GM12878 (cell line): ENCODE results near the gene SNPH. TPM values are rescaled to one million over a fixed set of nuclear protein-coding genes. Genes with fewer than 3 reads are reported as not detected.

Experiments used
- ATAC-seq: fragments of 200-7000 bp; cut with Tn5 transposase; 3 replicates; pipeline ENCODE4 v1.9.1; 2020; ENCODE audit warnings: mild to moderate bottlenecking, moderate library complexity
- BruUV-seq: library from RNA; stranded (reverse); fragments of 400-500 nt; replicated peaks from 2 replicates; lab custom pipeline; 2021; lab: Mats Ljungman, UMichigan
- CTCF ChIA-PET: fragments of 300-600 bp; sonication (Branson Sonifier 250); formaldehyde crosslinking; extraction: SDS; loops from one replicate; lab custom pipeline; 2021; ENCODE audit warnings: inconsistent platforms; lab: Yijun Ruan, JAX
- POLR2A ChIA-PET: fragments of 350-600 bp; formaldehyde crosslinking; extraction: SDS; loops from one replicate; lab custom pipeline; 2021; ENCODE audit warnings: inconsistent platforms; lab: Charles Lee
- RAD21 ChIA-PET: fragments of 300-600 bp; sonication (Branson Sonifier 250); formaldehyde crosslinking; loops from one replicate; lab custom pipeline; 2023; ENCODE audit warnings: antibody characterized with exemption; ENCODE audit not compliant: unreplicated experiment; lab: Charles Lee
- SMC1A ChIA-PET: fragments of 300-600 bp; sonication (Branson Sonifier 250); formaldehyde crosslinking; loops from one replicate; lab custom pipeline; 2023; ENCODE audit not compliant: unreplicated experiment, uncharacterized antibody; lab: Charles Lee
- DNase-seq: peaks from one replicate; pipeline ENCODE4 v3.0.0-alpha.2; 2011; ENCODE audit warnings: low read depth, low spot score
- FAIRE-seq: peaks from 3 replicates; lab custom pipeline; 2011; peaks lifted over from hg19 to GRCh38; lab: Jason Lieb, UNC
- H2AFZ ChIP-seq: 2 replicates; pipeline ENCODE4 v1.6.0; 2011; ENCODE audit warnings: low read depth, low read length, control low read depth; ENCODE audit not compliant: control insufficient read depth
- H3K27ac ChIP-seq: 2 replicates; pipeline ENCODE4 v1.5.1; 2011; ENCODE audit warnings: control low read depth; ENCODE audit not compliant: control insufficient read depth, insufficient read depth
- H3K27me3 ChIP-seq, 2 experiments: replicated peaks in 1 of 2; 2 replicates each; pipeline versions ENCODE4 v1.6.0 to v1.6.1; 2011; ENCODE audit warnings: low read length in 1 of 2; ENCODE audit not compliant: control insufficient read depth in 2 of 2, insufficient read depth in 2 of 2
- H3K36me3 ChIP-seq, 2 experiments: 2 replicates each; pipeline ENCODE4 v1.5.1; 2011; ENCODE audit warnings: low read length in 1 of 2; ENCODE audit not compliant: control insufficient read depth in 2 of 2, insufficient read depth in 2 of 2
- H3K4me1 ChIP-seq: 2 replicates; pipeline ENCODE4 v1.6.1; 2011; ENCODE audit warnings: mild to moderate bottlenecking, low read length, moderate library complexity, mixed read lengths; ENCODE audit not compliant: control insufficient read depth, insufficient read depth
- H3K4me2 ChIP-seq: 2 replicates; pipeline ENCODE4 v1.6.0; 2011; ENCODE audit warnings: control low read depth; ENCODE audit not compliant: control insufficient read depth, insufficient read depth
- H3K4me3 ChIP-seq: fragments of 200-600 bp; sonication (generic); 2 replicates; pipeline ENCODE4 v1.5.1; 2016
- H3K79me2 ChIP-seq: 2 replicates; pipeline ENCODE4 v1.6.0; 2011; ENCODE audit warnings: low read length; ENCODE audit not compliant: control insufficient read depth, insufficient read depth
- H3K9ac ChIP-seq: 2 replicates; pipeline ENCODE4 v1.8.0; 2011; ENCODE audit warnings: low read length, control low read depth, mixed read lengths; ENCODE audit not compliant: control insufficient read depth, insufficient read depth
- H3K9me3 ChIP-seq: replicated peaks from 3 replicates; pipeline ENCODE4 v1.5.1; 2011; ENCODE audit warnings: mild to moderate bottlenecking, low read length; ENCODE audit not compliant: control insufficient read depth, insufficient read depth
- H4K20me1 ChIP-seq: 2 replicates; pipeline ENCODE4 v1.6.0; 2011; ENCODE audit not compliant: control insufficient read depth, insufficient read depth
- CBFB ChIP-seq: IDR thresholded peaks from 2 replicates; pipeline ENCODE4 v1.6.1; 2016; ENCODE audit warnings: antibody characterized with exemption, low read depth
- EED ChIP-seq: sonication (generic); IDR thresholded peaks from 2 replicates; pipeline ENCODE4 v1.6.1; 2016; ENCODE audit warnings: antibody characterized with exemption, low read depth
- FOS ChIP-seq: IDR thresholded peaks from 3 replicates; pipeline ENCODE4 v1.6.1; 2011; ENCODE audit warnings: borderline replicate concordance; ENCODE audit not compliant: insufficient read length; ENCODE audit errors: extremely low read depth
- KDM1A ChIP-seq: fragments of 200-600 bp; sonication (generic); IDR thresholded peaks from 2 replicates; pipeline ENCODE4 v1.6.1; 2016; ENCODE audit warnings: borderline replicate concordance
- MYC ChIP-seq: IDR thresholded peaks from 2 replicates; pipeline ENCODE4 v1.6.1; 2011; ENCODE audit warnings: mild to moderate bottlenecking, low read length, moderate library complexity, inconsistent platforms; ENCODE audit not compliant: insufficient read depth, insufficient replicate concordance, insufficient read length, severe bottlenecking
- NR2F1 ChIP-seq: fragments of 450-650 bp; conservative IDR thresholded peaks from 2 replicates; pipeline ENCODE4 v1.6.1; 2017; ENCODE audit warnings: mild to moderate bottlenecking
- PAX5 ChIP-seq: IDR thresholded peaks from 2 replicates; pipeline ENCODE4 v1.6.1; 2011; ENCODE audit warnings: low read depth, low read length, borderline replicate concordance
- PML ChIP-seq: IDR thresholded peaks from 2 replicates; pipeline ENCODE4 v1.6.1; 2012; ENCODE audit warnings: low read length, inconsistent platforms
- POLR2A ChIP-seq: IDR thresholded peaks from 2 replicates; pipeline ENCODE4 v1.6.1; 2011; ENCODE audit warnings: low read depth, mild to moderate bottlenecking, low read length
- POU2F2 ChIP-seq: IDR thresholded peaks from 3 replicates; pipeline ENCODE4 v1.6.1; 2011; ENCODE audit warnings: low read depth, mild to moderate bottlenecking, low read length, borderline replicate concordance
- RBBP5 ChIP-seq: fragments of 200-600 bp; sonication (generic); conservative IDR thresholded peaks from 2 replicates; pipeline ENCODE4 v1.6.1; 2016
- SIX5 ChIP-seq: IDR thresholded peaks from 2 replicates; pipeline ENCODE4 v1.6.1; 2011; ENCODE audit warnings: mild to moderate bottlenecking, low read depth, low read length, moderate library complexity; ENCODE audit not compliant: severe bottlenecking
- SP1 ChIP-seq: IDR thresholded peaks from one replicate; pipeline ENCODE4 v1.6.1; 2011; ENCODE audit warnings: low read depth, low read length
- SREBF2 ChIP-seq: IDR thresholded peaks from 2 replicates; pipeline ENCODE4 v1.6.1; 2012; ENCODE audit warnings: mild to moderate bottlenecking, low read length
- WGBS: methylation state at CpG from one replicate; pipeline ENCODE4 v1.1.6; 2016; ENCODE audit warnings: low lambda C conversion rate; ENCODE audit not compliant: insufficient replicate concordance, insufficient coverage; ENCODE audit errors: missing lambda C conversion rate; 5-methylcytosine and 5-hydroxymethylcytosine counted together
- in situ Hi-C: fragments of 300-500 bp; cut with MboI; formaldehyde crosslinking; loops from 9 replicates; pipeline ENCODE4 v1.14.3; 2018; ENCODE audit warnings: mixed read lengths
- intact Hi-C: fragments of 100-400 bp; cut with micrococcal nuclease; formaldehyde crosslinking; loops from one replicate; pipeline ENCODE4 v1.14.2; 2022; ENCODE audit not compliant: unreplicated experiment
- polyA plus RNA-seq, 11 experiments: library from polyadenylated mRNA; depleted of rRNA in 4 of 11; unstranded in 6 of 11; stranded (reverse) in 5 of 11; fragments of >200 nt; fragmentation: Nextera tagmentation in 4 of 11; fragmentation: Illumina TruSeq in 1 of 11; extraction: Ambion mirVana in 4 of 11; extraction: Trizol in 1 of 11; gene quantifications; 1 replicate in 1 of 11; 2 replicates in 10 of 11; pipeline versions ENCODE4 v1.2.1 to v1.2.3, GENCODE V29; 2011 to 2016; ENCODE audit warnings: inconsistent platforms in 2 of 11, missing spikeins in 2 of 11, low read depth in 1 of 11
- total RNA-seq, 4 experiments: library from RNA; depleted of rRNA in 3 of 4; stranded (reverse); fragments of >200 nt in 3 of 4; fragmentation: Illumina TruSeq in 1 of 4; extraction: Trizol in 1 of 4; gene quantifications; 2 replicates each; pipeline versions ENCODE4 v1.2.1 to v1.2.3, GENCODE V29; 2013 to 2021
- TF ChIP-seq, protein P1 (sequence below): fragments of 450-650 bp; IDR thresholded peaks from 2 replicates; pipeline ENCODE4 v1.6.1; 2016; ENCODE audit warnings: mild to moderate bottlenecking

Gene SNPH
- total and polyA plus RNA-seq, 10 of the 15 experiments (the other 5 are each of a cell fraction or from before 2014, with no cell fraction given), result 0.02 to 0.45 (median 0.34) TPM; not detected in 2

DNA sequence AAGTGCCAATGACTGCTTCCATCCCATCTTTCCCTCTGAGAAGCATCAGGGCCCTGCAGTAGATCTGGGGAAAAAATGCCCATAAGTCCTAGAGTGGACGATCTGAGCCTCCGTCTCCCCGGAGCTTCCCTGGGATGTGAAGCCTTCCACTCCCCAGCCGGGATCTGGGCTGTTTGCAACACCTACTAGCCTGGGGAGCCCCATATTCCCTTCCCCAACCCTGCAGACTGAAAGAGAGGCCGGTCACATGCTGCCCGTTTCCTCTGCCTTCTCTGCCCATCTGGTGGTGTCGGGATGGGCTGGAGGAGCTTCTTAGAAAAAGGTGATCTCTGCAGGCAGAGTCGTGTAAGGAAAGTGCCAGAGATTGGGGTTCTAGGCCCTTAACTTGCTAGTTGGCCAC, 1.1 kb downstream of the SNPH start (continued):
- no peak for TF ChIP-seq NR2F1

DNA sequence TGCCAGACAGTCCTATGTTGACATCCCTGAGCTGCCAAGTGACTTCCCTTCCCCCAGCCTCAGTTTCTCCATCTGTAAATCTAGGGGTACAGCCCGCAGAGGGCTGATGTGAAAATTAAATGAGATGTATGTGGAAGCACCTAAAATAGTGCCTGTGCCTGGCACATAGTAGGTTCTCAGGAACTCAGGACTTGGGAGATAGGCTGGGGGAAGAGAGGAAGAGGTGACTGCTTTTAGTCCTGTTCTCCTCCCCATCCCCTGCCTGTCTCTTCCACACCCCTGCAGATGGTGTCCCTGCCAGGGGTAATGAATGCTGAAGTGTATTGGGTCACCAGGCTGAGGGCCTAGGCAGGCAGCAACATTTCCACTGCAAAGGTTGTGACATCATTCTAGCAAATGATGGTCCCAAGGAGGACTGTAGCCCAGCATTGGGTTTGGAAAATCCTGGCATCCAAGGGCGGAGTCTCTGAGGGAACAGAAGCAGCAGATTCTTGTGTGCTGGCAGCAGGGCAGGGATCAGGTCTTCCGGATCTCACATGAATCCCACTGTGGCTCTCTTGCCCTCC, 1.8 kb downstream of the SNPH start:
- no peak for FAIRE-seq
- H3K36me3 ChIP-seq, result no peaks in the 10 kb centered on the region
- SMC1A ChIA-PET, result no interaction called here
- H3K9ac ChIP-seq, result no peak overlapping the region
- no peak overlapping the region for H2AFZ ChIP-seq
- intact Hi-C loops, result no loop called here
- CTCF ChIA-PET, result no interaction called here
- DNase-seq, result no peak
- H3K27ac ChIP-seq, result no peak overlapping the region
- no TSS peak for BruUV-seq
- H3K27me3 ChIP-seq, result peaks cover 3 to 10% of the 10 kb centered on the region in 2 experiments
- no peak overlapping the region for H3K4me2 ChIP-seq
- POLR2A ChIA-PET, result no interaction called here
- H3K4me3 ChIP-seq, result no peak overlapping the region
- RAD21 ChIA-PET, result no interaction called here
- TF ChIP-seq FOS, result no peak
- TF ChIP-seq, all 136 proteins: peak for 0
- 38% methylated on average over 3 of the region's 3 CpGs for WGBS
- ATAC-seq, result no peak
- no peaks in the 10 kb centered on the region for H3K79me2 ChIP-seq
- no peaks in the 10 kb centered on the region; the same call in 2 of the 3 replicates for H3K9me3 ChIP-seq
- in situ Hi-C loops, result no loop called here
- H3K4me1 ChIP-seq, result no peaks in the 10 kb centered on the region
- no peaks in the 10 kb centered on the region for H4K20me1 ChIP-seq

DNA sequence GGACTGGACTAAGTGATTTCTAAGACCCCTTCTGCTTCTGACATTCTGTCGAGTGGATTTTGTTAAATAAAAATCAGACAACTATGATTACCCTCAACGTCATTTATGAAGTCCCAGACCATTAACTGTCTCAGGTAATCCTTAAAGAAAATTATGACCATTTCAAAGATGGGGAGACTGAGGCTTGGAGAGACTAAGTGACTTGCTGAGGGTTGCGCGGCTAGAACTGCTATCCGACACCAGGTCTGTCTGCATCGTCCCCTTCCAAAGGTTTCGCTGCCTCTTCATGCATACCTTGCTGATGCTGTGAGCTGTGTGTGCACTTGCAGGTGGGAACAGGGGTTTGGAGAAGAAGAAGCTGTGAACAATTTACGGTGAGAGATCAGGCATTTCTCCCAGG, 3.1 kb downstream of the SNPH start:
- no TSS peak for BruUV-seq
- ATAC-seq (no peak), DNase-seq (no peak), FAIRE-seq (no peak)
- H4K20me1 ChIP-seq, result no peaks in the 10 kb centered on the region
- H3K36me3 ChIP-seq, result no peaks in the 10 kb centered on the region
- no peak overlapping the region for H3K4me3 ChIP-seq
- intact Hi-C loops, result no loop called here
- 81% methylated on average over 8 of the region's 8 CpGs for WGBS
- ChIA-PET RAD21 (no interaction called here), CTCF (no interaction called here), POLR2A (no interaction called here), SMC1A (no interaction called here)
- H3K27ac ChIP-seq, result no peak overlapping the region
- in situ Hi-C loops, result no loop called here
- H3K4me1 ChIP-seq, result no peaks in the 10 kb centered on the region
- no peak overlapping the region for H2AFZ ChIP-seq
- no peaks in the 10 kb centered on the region for H3K79me2 ChIP-seq
- H3K9ac ChIP-seq, result no peak overlapping the region
- H3K4me2 ChIP-seq, result no peak overlapping the region
- H3K27me3 ChIP-seq, result peaks cover 3 to 8% of the 10 kb centered on the region in 2 experiments
- no peaks in the 10 kb centered on the region for H3K9me3 ChIP-seq
- TF ChIP-seq POLR2A (no peak), POU2F2 (no peak), PML (no peak), SREBF2 (no peak), CBFB (no peak), FOS (no peak), SIX5 (no peak), EED (no peak), KDM1A (no peak), SP1 (no peak), RBBP5 (no peak), PAX5 (no peak), MYC (no peak)
- TF ChIP-seq, protein P1, sequence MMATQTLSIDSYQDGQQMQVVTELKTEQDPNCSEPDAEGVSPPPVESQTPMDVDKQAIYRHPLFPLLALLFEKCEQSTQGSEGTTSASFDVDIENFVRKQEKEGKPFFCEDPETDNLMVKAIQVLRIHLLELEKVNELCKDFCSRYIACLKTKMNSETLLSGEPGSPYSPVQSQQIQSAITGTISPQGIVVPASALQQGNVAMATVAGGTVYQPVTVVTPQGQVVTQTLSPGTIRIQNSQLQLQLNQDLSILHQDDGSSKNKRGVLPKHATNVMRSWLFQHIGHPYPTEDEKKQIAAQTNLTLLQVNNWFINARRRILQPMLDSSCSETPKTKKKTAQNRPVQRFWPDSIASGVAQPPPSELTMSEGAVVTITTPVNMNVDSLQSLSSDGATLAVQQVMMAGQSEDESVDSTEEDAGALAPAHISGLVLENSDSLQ, result no peak
